ENCODE measurements around the gene HSBP1L1.
"Not testable (repeated sequence)": the region's sequence is repeated elsewhere in the genome, so short reads cannot be mapped to it uniquely, and the experiment has no call there.

HSBP1L1 gene

DNA sequence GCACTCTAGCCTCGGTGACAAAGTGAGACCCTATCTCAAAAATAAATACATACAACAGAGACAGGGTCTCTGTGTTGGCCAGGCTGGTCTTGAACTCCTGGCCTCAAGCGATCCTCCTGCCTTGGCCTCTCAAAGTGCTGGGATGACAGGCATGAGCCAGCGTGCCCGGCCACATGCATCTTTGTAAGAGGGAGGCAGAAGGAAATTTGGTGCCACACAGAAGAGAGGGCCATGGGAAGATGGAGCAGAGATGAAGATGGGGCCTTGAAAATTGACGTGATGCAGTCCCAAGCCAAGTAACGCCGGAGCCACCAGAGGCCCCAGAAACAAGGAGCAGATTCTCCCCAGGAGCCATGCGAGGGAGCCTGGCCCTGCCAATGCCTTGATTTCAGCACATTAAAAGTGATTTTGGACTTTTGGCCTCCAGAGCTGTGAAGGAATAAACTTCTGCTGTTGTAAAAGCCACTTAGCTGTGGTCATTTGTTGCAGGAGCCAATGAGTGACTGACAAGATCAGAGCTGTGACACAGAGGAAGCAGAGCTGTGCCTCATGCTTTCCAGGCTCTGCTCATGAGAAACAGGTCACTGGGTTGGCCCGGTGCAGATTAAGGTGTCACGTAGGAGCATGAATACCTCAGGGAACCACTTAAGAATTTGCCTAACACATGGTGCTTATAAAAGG, 10.3 kb upstream of the HSBP1L1 start:
- DNase-seq (ENCODE audit: extremely low read depth, low read depth), result no peak
- H3K4me3 ChIP-seq (replicated peaks; ENCODE audit: low read depth, low read length), result no peak overlapping the region
- TF ChIP-seq, protein P1, sequence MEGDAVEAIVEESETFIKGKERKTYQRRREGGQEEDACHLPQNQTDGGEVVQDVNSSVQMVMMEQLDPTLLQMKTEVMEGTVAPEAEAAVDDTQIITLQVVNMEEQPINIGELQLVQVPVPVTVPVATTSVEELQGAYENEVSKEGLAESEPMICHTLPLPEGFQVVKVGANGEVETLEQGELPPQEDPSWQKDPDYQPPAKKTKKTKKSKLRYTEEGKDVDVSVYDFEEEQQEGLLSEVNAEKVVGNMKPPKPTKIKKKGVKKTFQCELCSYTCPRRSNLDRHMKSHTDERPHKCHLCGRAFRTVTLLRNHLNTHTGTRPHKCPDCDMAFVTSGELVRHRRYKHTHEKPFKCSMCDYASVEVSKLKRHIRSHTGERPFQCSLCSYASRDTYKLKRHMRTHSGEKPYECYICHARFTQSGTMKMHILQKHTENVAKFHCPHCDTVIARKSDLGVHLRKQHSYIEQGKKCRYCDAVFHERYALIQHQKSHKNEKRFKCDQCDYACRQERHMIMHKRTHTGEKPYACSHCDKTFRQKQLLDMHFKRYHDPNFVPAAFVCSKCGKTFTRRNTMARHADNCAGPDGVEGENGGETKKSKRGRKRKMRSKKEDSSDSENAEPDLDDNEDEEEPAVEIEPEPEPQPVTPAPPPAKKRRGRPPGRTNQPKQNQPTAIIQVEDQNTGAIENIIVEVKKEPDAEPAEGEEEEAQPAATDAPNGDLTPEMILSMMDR (IDR thresholded peaks at IDR 0.05; ENCODE audit: low read depth, low read length, missing control alignments), result no peak

DNA sequence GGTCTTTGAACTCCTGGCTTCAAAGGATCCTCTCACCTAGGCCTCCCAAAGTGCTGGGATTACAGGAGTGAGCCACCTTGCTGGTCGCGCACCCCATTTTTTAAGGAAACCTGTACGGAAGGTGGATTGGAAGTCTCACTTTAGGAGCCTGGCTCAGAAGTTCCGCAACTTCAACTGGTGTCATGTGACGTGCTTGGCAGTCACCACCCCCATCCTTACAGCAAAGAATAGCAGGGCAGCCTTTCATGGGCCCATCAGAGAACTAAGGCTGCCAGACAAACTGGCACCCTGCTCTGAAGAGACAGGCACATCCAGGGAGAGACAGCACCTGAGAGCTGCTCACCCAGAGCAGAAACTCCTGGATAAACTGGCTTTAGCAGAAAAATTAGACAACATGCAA, 9.7 kb upstream of the HSBP1L1 start:
- no peak overlapping the region for H3K4me3 ChIP-seq (replicated peaks; ENCODE audit: low read depth, low read length)
- TF ChIP-seq, protein P1 (IDR thresholded peaks at IDR 0.05; ENCODE audit: low read depth, low read length, missing control alignments), result no peak
- no peak for DNase-seq (ENCODE audit: extremely low read depth, low read depth)

DNA sequence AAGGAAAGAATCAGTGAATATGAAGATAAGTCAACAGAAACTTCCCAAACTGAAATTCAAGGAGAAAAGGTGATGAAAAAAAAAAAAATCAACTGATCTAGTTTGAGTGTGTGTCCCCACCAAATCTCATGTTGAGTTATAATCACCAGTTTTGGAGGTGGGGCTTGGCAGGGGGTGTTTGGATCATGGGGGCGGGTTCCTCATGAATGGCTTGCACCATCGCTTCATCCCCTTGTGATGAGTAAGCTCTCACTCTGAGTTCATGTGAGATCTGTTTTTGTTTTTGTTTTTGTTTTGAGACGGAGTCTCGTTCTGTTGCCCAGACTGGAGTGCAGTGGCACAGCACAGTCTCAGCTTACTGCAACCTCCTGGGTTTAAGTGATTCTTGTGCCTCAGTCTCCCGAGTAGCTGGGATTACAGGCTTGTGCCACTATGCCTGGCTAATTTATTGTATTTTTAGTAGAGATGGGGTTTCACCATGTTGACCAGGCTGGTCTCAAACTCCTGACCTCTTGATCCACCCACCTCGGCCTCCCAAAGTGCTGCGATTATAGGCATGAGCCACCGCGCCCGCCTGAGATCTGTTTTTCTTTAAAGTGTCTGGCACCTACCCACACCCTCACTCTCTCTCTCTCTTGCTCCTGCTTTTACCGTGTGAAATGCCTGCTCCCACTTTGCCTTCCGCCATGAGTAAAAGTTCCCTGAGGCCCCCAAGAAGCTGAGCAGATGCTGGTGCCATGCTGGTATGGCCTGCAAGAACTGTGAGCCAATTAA, 9.0 kb upstream of the HSBP1L1 start:
- TF ChIP-seq, protein P1 (IDR thresholded peaks at IDR 0.05; ENCODE audit: low read depth, low read length, missing control alignments), result no peak
- DNase-seq (ENCODE audit: extremely low read depth, low read depth), result no peak
- no peak overlapping the region for H3K4me3 ChIP-seq (replicated peaks; ENCODE audit: low read depth, low read length)

DNA sequence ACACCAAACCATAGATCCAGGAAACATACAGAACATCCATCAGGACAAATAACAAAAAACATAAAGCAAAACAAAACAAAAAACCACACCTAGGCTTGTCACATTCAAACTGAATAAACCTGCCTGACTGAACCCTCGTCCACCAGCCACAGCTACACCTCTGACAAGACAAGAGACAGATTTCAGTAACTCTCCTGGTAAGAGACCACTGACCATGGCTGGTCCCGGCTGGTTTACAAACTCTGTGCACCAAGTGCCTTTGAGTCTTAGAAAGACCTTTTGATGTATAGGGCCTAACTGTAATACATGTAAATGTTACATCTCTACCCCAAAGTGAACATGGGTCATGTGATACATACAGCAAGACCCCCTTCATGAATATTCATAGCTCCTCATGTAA, 8.2 kb upstream of the HSBP1L1 start:
- TF ChIP-seq, protein P1 (IDR thresholded peaks at IDR 0.05; ENCODE audit: low read depth, low read length, missing control alignments), result no peak
- DNase-seq (ENCODE audit: extremely low read depth, low read depth), result no peak

DNA sequence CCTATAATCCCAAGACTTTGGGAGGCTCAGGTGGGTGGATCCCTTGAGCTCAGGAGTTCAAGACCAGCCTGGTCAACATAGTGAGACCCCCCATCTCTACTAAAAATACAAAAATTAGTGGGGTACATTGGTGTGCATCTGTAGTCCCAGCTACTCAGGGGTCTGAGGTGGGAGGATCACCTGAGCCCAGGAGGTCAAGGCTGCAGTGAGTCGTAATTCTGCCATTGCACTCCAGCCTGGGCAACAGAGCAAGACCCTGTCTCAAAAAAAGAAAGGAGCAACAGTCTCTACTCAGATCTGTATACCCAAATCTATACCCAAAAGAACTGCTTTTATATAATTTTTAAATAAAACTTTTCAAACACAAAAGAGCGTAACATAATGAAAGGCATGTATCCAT, 5.5 kb upstream of the HSBP1L1 start:
- TF ChIP-seq, protein P1 (IDR thresholded peaks at IDR 0.05; ENCODE audit: low read depth, low read length, missing control alignments), result no peak
- no peak for DNase-seq (ENCODE audit: extremely low read depth, low read depth)

More for the DNA sequence above, 8.2 kb upstream of the HSBP1L1 start:
- no peak overlapping the region for H3K4me3 ChIP-seq (replicated peaks; ENCODE audit: low read depth, low read length)

DNA sequence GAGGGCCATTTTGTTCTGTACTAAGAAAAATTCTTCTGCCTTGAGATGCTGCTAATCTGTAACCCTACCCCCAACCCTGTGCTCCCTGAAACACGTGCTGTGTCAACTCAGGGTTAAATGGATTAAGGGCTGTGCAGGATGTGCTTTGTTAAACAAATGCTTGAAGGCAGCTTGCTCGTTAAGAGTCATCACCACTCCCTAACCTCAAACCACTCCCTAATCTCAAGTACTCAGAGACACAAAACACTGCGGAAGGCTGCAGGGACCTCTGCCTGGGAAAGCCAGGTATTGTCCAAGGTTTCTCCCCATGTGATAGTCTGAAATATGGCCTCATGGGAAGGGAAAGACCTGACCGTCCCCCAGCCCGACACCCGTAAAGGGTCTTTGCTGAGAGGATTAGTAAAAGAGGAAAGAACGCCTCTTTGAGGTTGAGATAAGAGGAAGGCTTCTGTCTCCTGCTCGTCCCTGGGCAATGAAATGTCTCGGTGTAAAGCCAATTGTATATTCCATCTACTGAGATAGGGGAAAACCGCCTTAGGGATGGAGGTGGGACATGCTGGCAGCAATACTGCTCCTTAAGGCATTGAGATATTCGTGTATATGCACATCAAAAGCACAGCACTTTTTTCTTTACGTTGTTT, 4.2 kb upstream of the HSBP1L1 start:
- H3K4me3 ChIP-seq (replicated peaks; ENCODE audit: low read depth, low read length); DNase-seq (ENCODE audit: extremely low read depth, low read depth): not testable (repeated sequence)

More for the DNA sequence above, 5.5 kb upstream of the HSBP1L1 start:
- H3K4me3 ChIP-seq (replicated peaks; ENCODE audit: low read depth, low read length), result no peak overlapping the region

DNA sequence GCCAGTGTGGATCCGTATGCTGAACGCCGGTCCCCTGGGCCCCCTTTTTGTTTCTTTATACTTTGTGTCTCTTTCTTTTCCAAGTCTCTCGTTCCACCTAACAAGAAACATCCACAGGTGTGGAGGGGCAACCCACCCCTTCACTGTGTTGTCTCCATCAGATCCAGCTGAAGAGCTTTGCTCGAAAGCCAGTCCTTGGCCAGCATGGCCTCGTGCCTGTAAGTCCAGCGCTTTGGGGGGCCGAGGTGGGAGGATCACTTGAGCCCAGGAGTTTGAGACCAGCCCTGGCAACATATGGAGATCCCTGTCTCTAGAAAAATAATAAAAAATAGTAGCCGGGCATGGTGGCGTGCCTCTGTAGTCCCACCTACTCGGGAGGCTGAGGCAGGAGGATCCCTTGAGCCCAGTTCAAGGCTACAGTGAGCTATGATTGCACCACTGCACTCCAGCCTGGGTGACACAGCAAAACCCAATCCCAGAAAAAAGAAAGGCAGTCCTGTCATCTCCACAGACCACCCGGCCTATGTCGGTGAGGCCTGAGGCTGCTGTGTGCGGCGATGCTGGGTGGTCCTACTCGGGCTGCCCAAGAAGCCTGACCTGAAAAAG, 3.4 kb upstream of the HSBP1L1 start:
- DNase-seq (ENCODE audit: extremely low read depth, low read depth), result no peak
- TF ChIP-seq, protein P1 (IDR thresholded peaks at IDR 0.05; ENCODE audit: low read depth, low read length, missing control alignments), result no peak
- no peak overlapping the region for H3K4me3 ChIP-seq (replicated peaks; ENCODE audit: low read depth, low read length)

All from HFF-Myc (cell line).